ENCODE data around the gene CELF4. TPM values are rescaled to one million over a fixed set of nuclear protein-coding genes. Genes with fewer than 3 reads are reported as not detected.

The CELF4 gene
- polyA plus RNA-seq, 1 donor: 2.9 TPM

DNA sequence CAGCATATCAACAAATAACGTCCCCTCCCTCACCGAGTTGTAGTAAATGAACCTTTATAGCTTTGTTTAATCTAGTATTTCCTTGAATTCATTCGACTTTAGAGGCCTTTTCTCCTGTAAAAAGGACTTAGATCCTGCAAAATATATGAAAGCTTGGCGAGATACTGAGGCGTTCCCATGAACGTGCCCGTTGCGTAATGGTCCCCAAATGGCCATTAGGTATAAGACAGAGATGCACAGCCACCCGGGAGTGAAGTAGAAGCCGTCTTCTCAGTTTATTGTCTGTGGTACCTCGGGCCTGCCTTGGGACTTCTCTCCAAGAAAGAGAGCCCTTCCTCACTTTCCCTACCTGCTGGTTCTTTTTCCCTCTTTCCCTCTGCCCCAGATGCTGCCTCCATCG lies 310.6 kb downstream of the CELF4 start:
- DNase-seq: no peak

DNA sequence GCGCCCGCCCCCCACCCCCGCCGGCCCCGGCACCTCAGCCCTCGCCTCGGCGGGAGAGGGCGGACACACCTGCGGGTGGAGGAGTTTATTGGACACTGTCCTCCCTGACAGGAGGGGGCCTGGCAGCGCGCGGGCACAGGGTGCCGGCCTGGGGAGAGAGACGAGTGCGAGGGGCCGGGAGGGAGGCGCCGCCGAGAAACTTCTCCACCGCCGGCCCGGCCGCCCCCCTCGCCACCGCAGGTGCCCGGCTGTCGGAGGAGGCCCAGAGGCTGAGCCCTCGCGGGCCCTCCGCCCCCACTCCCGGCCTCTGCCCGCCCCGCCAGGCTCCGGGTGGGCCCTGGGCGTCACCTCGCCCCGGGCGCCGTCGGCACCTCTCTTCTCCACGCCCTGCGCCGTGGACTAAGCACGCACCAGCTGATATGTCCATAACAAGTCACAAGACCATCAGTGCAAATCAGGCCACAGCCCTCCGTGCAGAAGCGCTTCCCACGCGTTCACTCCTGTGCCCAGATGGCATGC lies 311.3 kb downstream of the CELF4 start:
- DNase-seq: no peak

DNA sequence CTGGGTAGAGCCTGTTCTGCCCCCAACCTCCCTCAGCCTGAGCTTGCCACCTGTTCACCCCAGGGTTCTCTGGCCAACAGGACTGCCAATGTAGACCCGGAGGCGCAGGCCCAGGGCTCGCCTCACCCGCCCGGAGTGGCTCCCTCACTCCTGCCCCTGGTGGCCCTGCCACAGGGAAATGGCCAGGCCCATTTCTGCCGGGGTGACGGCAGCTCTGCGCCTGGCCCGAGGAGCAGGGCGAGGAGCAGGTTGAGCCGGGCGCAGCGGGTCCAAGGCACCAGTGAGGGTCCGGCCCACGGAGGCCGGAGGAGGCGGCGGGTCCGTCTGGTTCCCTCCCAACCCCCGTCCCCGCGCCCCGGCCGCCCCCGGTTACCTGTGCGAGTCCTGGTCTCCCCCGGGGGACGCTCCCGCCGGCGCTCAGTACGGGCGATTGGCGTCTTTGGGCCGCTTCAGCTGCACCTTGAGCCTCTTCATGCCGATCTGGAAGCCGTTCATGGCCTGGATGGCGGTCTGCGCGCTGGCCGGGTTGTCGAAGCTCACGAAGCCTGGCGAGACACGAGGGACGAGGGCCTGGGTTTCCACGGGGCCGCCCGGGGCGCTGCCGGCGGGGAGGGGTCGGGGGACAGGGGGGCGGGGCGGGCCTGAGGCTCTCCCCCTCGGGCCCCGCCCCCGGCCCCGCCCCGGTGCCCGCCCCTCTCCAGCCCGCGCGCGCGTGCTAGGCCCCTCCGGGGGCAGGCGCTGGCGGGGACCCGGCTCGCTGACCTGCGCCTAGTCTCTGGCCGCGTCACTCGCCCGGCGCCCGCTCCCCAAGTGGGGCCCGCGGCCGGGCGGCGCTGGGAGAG lies 312.0 kb downstream of the CELF4 start:
- DNase-seq: peak; percentile 54

DNA sequence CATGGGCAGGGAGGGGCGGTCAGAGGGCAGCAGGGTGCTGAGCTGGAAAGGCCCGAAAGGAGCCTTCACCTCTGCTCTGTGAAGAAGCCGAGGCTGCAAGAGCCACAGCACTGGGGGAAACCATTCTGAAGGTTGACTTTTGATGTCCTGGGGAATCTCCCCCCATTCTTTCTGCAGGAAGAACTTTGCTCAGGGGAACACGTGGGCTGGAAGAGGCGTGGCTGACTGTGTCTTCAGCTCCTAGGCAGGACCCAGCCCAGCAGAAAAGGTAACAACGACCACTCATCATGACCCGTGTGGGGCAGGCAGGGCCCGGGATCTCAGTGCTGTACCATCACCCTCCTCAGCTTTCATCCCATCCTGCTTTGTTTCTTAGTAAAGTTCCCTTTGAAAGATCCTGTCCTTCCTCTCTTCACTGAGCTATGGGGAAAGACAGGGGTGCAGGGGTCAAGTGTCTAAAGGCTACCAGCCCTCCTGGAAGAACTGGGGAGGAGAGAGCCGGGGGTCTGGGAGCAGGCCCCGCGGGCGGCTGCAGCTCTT lies 312.7 kb downstream of the CELF4 start:
- no peak for DNase-seq

DNA sequence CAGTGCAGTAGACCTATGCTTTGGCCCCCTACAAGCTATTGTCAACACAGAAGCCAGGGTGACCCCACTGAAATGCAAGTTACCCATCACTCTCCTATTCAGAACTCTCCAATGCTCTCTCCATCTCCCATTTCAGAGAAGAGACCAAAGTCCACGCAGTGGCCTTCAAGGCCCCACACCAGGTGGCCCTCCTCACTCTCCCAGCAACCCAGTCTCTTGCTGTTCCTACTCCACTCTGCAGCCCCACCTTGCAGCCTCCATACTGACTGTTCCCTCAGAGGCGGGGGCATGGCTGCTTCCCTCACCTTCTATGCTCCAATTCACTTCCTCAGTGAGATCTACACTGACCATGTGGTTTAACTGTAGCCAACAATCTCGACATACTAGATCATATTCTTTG lies 313.3 kb downstream of the CELF4 start:
- DNase-seq: no peak

DNA sequence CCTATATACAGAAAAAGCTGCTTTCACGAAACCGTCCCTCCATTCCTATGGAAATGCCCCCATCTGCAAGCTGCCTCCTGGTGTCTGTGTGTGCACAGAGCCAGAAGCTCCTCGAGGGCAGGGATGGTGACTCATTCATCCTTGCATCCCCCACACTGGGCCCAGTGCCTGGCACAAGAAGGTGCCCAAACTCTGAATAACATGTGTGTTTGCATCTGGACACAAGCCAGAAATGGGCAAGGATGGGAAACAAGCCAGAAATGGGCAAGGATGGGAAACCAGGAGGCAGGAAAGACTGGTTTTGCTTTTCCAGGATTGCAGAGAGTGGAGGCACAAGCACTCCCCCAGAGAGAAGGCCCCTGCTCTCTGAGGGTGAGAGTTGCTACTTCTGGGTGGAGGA lies 313.9 kb downstream of the CELF4 start:
- no peak for DNase-seq

DNA sequence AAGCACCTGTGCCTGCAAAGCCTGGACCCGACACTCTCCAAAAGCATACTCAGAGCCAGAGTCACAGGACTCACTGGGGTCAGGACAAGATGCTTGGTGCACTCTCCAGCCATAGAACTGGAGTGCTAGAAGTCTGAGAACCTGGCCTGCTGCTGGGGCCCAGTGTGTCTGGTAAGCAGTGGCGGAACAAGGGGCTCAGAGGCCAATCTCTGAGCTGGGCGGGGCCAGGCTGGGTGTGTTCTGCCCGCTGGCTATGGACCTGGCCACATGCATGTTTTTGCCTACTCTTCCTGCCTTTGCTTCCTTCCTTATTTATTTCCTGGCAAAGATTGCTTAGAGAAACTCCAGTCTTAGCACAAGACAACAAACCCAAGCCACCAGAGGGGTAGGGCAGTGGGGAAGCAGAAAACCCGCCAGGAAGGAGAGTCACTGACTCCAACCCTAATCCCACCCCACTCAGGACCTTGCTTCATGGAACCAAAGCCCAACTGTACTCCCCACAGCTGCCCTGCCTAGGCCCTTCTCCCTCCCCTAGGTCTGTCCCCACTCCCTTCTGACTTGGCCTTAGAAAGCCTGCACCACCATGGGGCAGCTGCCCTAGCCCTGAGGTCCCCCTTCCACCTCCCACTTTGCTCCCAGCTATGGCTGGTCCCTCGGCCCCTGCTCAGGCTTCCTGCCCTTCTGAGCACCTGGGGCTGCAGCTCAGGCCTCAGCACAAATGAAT lies 315.5 kb downstream of the CELF4 start:
- no peak for DNase-seq

DNA sequence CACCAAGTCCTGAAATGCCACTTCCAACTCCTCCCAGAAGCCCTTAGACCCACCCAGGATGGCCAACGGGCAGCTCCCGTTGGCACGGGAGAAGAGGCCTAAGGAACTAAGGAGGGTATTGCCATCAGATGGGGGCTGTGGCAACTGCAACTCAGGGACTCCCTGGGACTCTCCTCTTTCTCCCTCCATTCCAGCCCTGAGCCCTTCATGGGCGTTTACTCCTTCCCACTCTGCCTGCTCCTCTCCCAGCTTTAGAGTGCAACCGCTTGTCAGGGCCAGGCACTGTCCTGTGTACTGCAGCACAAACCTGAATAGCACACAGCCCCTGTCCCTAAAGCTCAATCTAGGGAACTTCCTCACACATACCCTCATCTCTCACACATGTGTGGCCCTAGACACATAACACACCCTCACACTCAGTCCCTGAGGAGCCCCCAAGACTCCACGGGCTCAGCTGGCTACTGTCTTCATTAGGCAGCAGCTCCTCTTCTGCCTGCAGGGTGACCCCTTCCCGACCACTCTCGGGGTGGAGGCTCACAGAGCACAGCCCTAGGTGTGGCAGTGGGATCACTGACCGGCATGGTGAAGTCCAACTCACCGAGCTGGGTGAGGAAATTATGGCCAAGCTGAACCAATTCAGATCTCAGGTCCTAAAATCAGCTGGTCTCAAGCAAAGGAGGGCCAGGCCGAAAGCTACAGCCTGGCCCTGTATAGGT lies 316.3 kb downstream of the CELF4 start:
- no peak for DNase-seq

DNA sequence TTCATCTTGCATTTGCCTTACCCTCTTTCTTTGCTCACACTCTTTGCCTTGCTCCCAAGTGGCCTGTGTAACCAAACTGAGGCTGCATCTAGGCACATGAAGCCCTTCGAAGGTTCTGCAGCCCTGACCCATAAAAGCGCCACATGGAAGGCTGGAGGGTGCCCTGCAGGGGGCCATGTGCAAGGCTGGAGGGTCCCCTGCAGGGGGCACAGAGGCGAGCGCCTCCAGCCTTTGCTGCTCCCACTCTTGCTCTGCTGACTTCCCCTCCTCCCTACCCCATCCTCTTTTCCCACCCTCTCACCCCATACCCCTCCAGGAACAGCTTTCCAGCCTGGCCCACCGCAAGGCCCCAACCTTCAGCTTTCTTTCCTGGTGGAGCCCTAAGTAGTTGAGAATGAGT lies 317.3 kb downstream of the CELF4 start:
- no peak for DNase-seq

DNA sequence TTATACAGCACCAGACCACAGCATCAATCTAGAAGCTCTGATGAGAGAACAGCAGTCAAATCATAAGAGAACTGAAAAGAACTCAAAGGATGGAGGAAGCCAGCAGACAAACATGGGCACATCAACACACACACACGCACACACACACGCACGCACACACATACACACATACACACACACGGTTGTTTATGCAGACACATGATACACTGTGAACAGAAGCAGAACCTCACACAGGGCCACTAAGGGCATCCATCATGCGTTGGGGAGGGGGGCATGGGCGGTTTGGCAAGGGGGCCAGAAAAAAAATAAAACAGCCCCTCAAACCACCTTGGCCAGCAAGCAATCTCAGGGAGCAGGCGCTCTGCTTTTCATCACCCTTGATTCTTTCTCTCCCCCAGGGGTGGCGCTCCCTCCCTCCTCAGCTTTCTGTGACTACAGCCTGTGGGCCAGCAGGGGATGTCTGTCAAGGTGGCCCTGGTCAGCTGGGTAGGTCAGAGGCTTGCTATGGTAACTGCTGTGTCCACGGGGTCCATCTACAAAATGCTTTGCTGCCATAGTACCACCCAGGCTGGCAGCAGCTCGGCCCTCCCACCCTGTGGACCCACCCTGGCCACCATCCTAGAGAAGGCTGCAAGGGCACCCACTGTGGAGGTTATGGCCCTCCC lies 318.0 kb downstream of the CELF4 start:
- no peak for DNase-seq

DNA sequence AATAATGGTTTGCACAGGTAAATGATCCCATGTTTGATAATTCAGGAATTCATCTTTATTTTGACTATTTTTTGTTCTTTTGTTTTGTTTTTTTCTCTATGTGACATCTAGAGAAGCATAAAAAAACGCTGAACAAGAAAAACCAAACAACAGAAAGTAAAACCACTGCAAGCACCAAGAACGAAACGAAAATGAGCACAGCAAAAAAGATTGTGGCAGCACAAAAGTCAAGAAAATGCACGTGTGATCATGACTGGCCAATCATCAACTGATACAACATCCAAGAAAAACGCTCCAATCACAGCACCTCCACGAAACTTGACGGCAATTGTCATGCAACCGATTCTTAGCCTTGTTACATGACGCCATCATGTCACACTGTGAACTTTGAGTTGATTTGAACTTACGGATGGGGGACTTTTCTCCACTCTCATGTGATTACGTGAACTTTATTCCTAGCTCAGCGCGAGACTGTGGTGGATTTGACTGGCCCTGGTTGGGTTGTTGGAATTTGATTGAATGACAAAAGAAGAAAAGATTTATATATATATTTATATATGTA lies 318.7 kb downstream of the CELF4 start:
- DNase-seq: no peak

DNA sequence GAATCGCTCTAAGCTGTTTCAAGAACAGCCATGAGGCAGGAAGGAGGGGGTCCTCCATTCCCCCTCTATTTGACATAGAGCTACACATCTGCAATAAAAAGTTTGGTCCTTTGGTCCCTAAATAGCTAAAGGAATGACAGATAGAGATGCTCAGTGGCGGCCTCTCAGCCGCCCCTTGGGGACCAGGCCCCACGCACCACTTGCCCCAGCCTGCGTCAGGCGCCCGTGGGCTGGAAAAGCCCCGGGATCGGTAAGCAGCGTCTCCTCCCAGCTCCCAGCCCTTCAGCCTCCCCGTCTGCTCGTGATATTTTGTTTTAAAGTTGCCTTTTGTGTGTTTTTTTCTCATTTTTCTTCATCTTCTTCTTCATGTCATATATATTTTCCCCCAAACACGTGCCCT lies 321.0 kb downstream of the CELF4 start:
- DNase-seq: no peak

DNA sequence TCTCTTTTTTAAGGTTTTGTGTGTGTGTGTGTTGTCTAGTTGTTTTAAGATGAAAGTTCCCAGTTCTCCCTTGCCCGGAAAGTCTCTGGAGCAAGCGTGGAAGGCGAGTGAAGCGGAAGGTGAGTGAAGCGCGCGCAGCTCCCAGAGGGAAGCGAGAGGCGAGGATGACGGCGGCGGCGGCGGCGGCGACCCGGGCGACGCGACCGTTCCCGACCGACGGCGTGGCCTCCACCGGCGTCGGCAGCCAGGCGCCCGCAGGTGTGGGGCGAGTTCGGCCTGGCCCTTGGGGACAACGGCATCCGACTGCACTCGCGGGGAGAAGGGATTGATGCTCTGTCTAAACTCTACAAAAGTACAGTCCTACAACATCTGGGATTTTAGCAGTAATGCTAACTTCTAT lies 321.9 kb downstream of the CELF4 start:
- no peak for DNase-seq

DNA sequence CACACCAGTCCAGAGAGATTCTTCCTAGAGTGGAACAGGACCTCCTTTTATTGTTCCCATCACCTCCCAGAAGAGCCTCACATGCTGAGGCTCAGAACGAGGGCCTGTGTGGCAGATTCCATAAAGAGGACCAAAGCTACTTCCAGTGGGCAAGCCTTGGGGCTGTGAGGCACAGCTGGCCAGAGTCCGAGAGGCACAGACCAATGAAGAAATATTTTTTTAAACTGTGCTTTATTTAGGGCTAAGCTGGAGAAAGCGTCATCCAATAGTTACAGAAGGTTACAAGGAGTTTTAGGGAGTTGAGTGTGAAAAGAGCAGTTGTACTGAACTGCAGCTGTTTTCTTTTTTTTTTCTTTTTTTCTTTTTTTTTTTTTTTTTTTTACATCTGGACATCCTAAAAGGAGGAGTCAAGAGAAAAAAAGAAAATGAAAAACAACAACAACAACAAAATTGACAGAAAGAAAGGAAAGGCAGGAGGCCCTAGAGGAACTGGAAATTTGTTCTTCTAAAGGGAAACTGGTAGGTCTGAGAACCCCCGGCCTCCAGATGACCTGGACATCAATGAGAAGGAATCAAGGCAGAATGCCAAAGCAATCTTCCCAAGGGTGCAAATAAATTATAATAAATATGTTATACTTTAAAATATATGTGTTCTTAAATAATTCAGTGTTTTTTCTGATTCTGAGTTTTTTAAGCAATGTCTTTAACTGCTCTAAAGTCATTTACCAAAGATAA lies 322.6 kb downstream of the CELF4 start:
- peak; percentile 49 for DNase-seq

DNA sequence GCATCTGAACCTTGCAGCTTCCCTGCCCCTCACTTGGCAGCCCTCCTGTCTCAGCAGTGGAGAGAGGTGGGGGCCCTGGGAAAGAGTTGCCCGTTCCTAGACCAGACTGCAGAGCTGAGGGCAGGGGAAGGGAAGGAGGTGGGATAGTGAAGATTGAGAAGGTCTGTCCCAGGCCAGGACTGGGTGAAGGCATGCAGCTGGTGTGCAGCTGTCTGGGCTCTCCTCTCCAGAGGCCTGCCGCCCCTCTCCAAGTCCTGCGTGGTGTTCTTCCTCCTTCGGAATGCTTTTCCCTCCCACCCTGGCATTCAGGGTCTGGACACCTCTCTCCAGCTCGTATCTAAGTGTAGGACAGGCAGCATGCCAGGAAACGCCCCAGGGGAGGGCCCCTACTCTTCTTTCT lies 323.5 kb downstream of the CELF4 start:
- DNase-seq: no peak

DNA sequence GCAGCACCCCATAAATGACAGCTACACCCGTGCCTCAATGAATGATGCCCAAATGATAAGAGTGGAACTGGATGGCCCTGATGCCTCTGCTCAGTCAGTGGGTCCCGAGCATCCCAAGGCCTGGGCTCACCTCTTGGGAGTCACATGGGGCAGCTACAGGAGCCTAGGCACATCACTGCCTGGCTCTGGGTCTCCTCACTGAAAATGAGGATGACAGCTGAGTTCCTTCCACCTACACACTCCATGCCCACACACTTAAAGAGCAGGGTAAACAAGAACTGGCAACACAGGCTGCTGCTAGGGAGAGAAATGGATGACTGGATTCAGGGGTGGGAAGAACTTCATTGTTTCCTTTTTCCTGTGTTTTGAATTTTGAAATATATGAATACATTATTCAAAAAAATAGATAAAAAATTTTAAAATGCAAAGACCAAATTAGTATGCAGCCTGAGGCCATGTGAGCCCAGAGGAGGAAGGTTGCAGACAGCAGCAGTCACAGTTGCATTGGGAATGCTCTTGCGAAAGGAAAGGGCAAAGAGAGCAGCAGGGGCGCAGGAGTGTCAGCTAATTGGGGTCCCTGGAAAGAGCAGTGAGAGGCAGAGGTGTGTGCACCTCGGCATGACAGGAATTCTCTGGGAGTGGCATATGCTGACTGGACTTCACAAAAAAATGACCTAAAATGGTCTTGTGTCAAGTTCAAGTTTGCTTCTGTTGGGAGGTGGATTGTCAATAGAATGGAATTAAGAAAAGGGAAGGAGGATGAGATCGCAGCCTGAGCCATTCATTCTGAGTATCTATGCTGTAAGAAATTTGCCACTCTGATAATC lies 327.1 kb downstream of the CELF4 start:
- no peak for DNase-seq

DNA sequence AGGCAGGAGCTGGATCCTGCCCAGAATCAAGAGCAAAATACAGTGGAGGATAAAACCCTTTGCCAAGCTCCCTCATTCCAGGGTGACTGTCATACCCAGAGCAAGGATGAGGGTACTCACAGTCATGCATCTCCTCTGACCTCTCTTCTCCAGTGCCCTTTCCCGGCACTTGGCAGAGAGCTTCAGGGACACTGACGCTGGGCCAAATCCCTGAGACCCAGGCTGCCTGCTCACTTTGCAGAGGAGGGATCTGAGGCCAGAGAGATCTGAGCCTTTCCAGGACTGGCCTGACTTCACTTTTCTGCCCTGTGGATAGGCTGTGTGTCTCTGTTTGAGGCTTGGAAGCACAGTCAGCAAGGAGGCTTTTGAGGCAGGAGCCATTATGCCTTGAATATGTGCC lies 330.0 kb downstream of the CELF4 start:
- no peak for DNase-seq

DNA sequence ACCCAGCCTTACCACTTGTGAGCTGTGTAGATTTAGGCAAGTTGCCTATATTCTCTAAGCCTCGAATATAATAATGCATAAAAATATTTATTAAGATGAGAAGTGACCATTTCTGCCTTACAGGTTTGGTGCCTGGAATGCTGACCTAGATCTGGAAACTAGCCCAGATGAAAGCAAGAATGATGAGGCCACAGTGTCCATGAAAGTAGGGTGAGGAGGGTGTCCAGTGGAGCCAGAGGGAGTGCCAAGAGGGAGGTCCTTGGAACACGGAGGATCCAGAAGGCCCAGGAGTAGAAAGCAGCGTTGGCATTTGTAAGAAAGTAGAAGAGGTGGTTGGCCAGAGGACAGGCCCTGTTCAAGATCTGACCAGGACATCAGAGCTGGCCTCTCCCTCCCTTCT lies 334.3 kb downstream of the CELF4 start:
- no peak for DNase-seq

DNA sequence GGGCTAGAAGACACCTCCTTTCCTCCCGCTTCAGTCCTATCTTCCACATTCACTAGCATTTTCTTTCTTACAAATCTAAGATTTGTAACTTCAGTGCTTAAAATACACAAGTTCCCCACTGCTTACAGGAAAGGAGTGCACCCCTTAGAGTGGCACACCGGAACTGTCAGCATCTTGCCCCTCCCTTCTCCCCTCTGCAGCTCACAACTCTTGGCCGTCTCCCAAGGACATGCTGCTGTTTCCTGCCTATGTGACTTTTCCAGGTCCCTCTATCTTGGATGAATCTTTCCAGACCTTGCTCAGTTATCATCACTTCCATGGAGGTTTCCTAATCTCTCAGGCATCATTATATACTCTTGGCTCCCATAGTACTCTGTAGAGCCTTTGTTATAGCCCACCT lies 334.8 kb downstream of the CELF4 start:
- DNase-seq: no peak

DNA sequence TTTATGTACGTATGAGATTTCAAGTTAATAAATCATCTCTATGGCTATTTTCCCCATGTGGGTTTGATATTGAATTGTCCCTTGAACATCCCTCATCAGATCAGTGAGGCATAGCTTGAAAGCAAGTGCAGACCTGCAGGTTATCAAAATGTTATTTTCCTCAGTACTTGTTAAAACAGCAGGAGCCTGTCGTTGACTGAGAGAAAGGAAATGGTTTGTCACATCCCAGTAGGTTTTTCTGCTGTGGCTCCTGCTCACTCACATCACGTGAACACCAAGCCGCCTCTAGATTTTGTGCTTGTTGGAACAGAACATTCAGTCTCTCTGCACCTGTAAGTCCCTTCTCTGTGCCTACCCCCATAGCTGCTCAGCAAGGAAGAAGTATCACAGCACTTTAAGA lies 340.3 kb downstream of the CELF4 start:
- no peak for DNase-seq
